ENCODE data around the gene MDM2. TPM values are rescaled to one million over a fixed set of nuclear protein-coding genes. Genes with fewer than 3 reads are reported as not detected.

The MDM2 gene
- total and polyA plus RNA-seq, 10 of the 15 experiments (the other 5 are each of a cell fraction or from before 2014, with no cell fraction given): 48.2 to 174 (median 85.0) TPM

DNA sequence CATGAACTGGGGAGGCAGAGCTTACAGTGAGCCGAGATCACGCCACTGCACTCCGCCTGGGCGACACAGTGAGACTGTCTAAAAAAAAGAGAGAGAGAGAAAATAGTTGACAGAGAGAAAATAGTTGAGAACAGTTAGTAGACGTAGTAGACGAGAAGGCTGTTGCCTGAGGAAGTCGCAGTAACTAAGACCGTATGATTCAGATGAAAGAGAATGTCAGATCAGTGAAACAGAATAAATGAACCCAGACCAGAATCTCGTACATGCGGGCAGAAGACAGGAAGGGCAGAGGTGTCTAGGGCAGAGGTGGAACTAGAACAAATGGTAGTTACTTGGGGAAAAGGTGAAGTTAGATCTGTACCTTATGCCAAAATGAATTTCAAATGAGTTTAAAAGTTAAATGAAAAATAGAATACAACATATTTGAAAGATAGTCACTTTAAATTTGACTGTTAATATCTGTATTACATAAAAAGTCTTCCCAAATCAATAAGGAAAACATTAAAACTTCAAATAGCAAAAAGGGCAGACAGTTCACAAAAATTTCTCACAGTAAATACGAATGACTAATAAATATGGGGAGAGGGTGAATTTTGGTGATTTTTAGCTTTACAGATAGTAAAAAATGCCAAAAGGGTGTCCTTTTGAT, 17.7 kb downstream of the MDM2 start:
- CTCF ChIA-PET: interaction anchor here (0.6 to 0.8 kb wide), 2 partner anchors 11 to 463 kb away, joined by 3 to 4 read pairs; no protein-coding TSS in a partner anchor
- intact Hi-C loops (cut with micrococcal nuclease; ENCODE audit: unreplicated experiment) (no loop called here), in situ Hi-C loops (cut with MboI) (no loop called here)
- FAIRE-seq (no peak), ATAC-seq (no peak), DNase-seq (ENCODE audit: low read depth, low spot score) (no peak)
- SMC1A ChIA-PET (ENCODE audit: uncharacterized antibody, unreplicated experiment): no interaction called here
- Histone ChIP-seq H3K9me3 (replicated peaks; ENCODE audit: control insufficient read depth, insufficient read depth, low read length) (no peaks in the 10 kb centered on the region), H3K27me3 (replicated peaks in 1 of 2; ENCODE audit: control insufficient read depth in 2 of 2, insufficient read depth in 2 of 2, low read length in 1 of 2) (no peaks in the 10 kb centered on the region), H3K4me2 (ENCODE audit: control insufficient read depth, insufficient read depth) (no peak overlapping the region), H3K4me1 (ENCODE audit: control insufficient read depth, insufficient read depth, low read length) (no peaks in the 10 kb centered on the region), H3K79me2 (ENCODE audit: control insufficient read depth, insufficient read depth, low read length) (peaks cover 7% of the 10 kb centered on the region), H4K20me1 (ENCODE audit: control insufficient read depth, insufficient read depth) (0 out of 2 replicates have a peak, but pooled peaks cover under 1% of the 10 kb centered on the region), H3K36me3 (ENCODE audit: control insufficient read depth in 2 of 2, insufficient read depth in 2 of 2, low read length in 1 of 2) (peaks cover 11 to 51% of the 10 kb centered on the region in 2 experiments; a peak in 3 of 4 replicates), H3K27ac (ENCODE audit: control insufficient read depth, insufficient read depth) (no peak overlapping the region), H2AFZ (ENCODE audit: control insufficient read depth, low read depth, low read length) (no peak overlapping the region), H3K9ac (ENCODE audit: control insufficient read depth, insufficient read depth, low read length) (no peak overlapping the region), H3K4me3 (no peak overlapping the region)
- no TSS peak for BruUV-seq (replicated peaks)
- WGBS (ENCODE audit: insufficient coverage, insufficient replicate concordance, low lambda C conversion rate, missing lambda C conversion rate): 96% methylated on average over 11 of the region's 11 CpGs
- POLR2A ChIA-PET: interaction anchor here (0.6 to 1.0 kb wide), 2 partner anchors 8 to 14 kb away, joined by 3 read pairs; no protein-coding TSS in a partner anchor
- RAD21 ChIA-PET (ENCODE audit: unreplicated experiment): no interaction called here
- TF ChIP-seq POLR2AphosphoS5 (IDR thresholded peaks at IDR 0.05; ENCODE audit: low read length): peak; percentile 47; the same call in 1 of the 2 replicates
- TF ChIP-seq, protein P1, sequence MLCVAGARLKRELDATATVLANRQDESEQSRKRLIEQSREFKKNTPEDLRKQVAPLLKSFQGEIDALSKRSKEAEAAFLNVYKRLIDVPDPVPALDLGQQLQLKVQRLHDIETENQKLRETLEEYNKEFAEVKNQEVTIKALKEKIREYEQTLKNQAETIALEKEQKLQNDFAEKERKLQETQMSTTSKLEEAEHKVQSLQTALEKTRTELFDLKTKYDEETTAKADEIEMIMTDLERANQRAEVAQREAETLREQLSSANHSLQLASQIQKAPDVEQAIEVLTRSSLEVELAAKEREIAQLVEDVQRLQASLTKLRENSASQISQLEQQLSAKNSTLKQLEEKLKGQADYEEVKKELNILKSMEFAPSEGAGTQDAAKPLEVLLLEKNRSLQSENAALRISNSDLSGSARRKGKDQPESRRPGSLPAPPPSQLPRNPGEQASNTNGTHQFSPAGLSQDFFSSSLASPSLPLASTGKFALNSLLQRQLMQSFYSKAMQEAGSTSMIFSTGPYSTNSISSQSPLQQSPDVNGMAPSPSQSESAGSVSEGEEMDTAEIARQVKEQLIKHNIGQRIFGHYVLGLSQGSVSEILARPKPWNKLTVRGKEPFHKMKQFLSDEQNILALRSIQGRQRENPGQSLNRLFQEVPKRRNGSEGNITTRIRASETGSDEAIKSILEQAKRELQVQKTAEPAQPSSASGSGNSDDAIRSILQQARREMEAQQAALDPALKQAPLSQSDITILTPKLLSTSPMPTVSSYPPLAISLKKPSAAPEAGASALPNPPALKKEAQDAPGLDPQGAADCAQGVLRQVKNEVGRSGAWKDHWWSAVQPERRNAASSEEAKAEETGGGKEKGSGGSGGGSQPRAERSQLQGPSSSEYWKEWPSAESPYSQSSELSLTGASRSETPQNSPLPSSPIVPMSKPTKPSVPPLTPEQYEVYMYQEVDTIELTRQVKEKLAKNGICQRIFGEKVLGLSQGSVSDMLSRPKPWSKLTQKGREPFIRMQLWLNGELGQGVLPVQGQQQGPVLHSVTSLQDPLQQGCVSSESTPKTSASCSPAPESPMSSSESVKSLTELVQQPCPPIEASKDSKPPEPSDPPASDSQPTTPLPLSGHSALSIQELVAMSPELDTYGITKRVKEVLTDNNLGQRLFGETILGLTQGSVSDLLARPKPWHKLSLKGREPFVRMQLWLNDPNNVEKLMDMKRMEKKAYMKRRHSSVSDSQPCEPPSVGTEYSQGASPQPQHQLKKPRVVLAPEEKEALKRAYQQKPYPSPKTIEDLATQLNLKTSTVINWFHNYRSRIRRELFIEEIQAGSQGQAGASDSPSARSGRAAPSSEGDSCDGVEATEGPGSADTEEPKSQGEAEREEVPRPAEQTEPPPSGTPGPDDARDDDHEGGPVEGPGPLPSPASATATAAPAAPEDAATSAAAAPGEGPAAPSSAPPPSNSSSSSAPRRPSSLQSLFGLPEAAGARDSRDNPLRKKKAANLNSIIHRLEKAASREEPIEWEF (IDR thresholded peaks at IDR 0.05; ENCODE audit: insufficient replicate concordance, low read depth, low read length): no peak
- no peak for TF ChIP-seq MXI1 (IDR thresholded peaks at IDR 0.05; ENCODE audit: low read depth, low read length)
- no peak for TF ChIP-seq BMI1 (IDR thresholded peaks at IDR 0.05; ENCODE audit: borderline replicate concordance)
- TF ChIP-seq SREBF1 (IDR thresholded peaks at IDR 0.05; ENCODE audit: low read length): no peak

All from GM12878 (cell line).